Brain pericyte (primary cell): Measurements from ENCODE around the gene RPL14.
"Not testable (repeated sequence)": the region's sequence is repeated elsewhere in the genome, so short reads cannot be mapped to it uniquely, and the experiment has no call there.

Source experiments
- DNase-seq: peaks from one replicate; pipeline ENCODE4 v3.0.0-alpha.2; 2012; ENCODE audit warnings: low read depth, low spot score

The RPL14 gene

DNA sequence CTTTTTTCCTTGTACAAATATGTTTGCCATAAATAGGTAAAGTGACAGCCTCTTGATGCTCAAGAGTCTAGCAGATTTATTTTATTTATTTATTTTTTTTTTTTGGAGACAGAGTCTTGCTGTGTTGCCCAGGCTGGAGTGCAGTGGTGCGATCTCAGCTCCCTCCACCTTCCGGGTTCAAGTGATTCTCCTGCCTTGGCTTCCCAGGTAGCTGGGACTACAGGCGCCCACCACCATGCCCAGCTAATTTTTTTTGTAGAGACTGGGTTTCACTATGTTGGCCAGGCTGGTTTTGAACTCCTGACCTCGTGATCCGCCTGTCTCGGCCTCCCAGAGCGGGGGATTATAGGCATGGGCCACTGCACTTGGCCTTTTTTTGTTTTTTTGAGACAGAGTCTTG is 5.7 kb downstream of the RPL14 start:
- not testable (repeated sequence) for DNase-seq

DNA sequence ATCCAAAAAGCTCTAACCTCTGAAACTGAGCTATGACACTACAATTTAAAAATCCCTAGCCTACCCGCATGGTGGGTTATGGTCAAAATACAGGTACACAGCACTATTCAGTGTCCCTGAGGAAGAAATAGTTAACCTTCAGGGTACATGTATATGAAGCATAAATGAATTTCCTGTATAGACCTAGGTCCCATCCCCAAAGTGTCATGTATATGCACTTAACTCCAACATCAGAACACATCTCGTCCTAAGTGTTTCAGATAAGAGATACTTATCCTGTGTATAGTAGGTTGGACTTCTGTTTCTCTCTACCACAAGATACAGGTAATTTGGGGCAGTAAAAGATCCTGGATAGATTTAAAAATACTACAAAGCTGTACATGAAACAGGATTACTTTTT is 6.4 kb downstream of the RPL14 start:
- DNase-seq = no peak

GRCh38 chr3:40464339-40465110 is 7.4 kb downstream of the RPL14 start:
- no peak for DNase-seq

GRCh38 chr3:40465111-40465407 is 7.9 kb downstream of the RPL14 start:
- DNase-seq = no peak

- no peak for DNase-seq
Observed at GRCh38 chr3:40465456-40465855, 8.3 kb downstream of the RPL14 start.

GRCh38 chr3:40468018-40468417 is 10.9 kb downstream of the RPL14 start:
- DNase-seq = no peak

- no peak for DNase-seq
Observed at GRCh38 chr3:40470701-40471100, 13.6 kb downstream of the RPL14 start.

DNA sequence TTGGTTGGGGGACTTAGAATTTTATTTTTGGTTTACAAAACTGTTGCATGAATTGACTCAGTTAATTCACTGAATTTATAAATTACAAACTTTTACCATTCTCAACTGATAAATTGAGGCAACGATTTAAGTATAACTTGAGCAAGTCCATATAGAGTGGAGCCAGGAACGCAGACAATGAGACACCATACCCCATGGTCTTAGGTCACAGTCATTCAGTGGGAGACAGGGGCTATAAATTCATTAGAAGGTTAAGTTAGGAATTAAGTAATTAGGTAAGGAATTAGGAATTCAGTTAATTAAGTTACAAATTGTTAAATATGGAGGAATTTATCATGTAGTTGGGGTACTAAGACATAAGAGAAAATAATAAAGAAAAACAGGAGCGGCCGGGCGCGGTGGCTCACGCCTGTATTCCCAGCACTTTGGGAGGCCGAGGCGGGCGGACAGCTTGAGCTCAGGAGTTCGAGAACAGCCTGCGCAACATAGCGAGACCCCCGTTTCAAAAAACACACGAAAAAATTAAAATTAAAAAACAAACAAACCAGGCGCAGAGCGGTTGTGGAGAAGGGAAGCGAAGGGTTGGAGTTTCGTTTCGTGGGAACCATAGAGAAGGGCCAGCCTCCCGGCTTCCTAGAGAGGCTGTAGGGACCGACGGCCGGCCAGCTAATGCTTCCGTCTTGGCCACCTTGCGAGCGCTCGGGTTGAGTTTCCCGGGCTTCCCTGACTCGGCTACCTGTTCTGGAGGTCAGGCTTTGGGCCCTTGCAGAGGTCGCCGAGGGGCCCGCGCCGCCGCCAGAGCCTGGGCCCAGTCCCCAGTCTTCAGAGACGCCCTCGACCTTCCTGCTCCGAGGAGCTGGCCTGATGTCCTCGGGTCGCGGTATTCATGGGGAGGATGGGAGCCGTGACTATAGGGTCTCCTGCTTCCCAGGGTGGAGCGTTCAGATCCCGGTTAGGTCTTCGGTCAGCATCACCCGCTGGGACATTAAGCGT is 19.6 kb downstream of the RPL14 start, which contains the start of gene ZNF619:
Gene ZNF619, plus strand, starts transcription at position 645 of the 993 bp plus-strand sequence. CDS start 858 bp downstream, outside the sequence.
- peak; percentile 10 for DNase-seq

DNA sequence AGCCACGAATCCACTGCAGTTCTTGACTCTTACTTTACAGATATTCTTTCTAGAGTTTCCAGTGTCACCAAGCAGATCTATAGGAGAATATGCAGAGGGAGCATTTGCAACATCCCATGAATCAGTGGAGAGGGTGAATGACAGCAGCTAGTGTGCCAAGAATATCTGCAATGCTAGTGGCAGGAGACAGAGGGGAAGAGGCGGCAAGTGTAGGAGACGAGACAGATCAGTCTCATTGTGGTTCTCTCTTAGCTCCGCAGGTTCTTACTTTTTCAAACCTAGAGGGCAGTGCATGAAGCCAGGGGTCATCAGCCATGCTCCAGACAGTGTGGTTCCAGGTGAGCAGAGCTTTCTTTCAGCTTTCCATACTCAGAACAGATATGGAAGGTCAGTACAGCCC is 20.5 kb downstream of the RPL14 start:
- no peak for DNase-seq

GRCh38 chr3:40487172-40487571 is 30.0 kb downstream of the RPL14 start:
- DNase-seq = no peak

DNA sequence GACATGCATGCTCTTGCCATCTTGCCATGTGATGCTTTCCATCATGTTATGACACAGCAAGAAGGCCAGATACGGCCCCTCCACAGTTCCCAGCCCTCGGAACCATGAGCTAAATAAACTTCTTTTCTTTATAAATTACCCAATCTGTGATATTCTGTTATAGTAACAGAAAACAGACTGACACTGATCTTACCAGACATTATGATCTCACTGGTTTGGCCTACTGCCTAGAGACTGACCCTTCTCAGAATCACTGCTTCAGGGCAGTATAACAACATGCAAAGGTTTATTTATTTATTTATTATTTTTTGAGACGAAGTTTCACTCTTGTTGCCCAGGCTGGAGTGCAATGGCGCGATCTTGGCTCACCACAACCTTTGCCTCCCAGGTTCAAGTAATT is 33.8 kb downstream of the RPL14 start:
- DNase-seq = no peak

- no peak for DNase-seq
Observed at GRCh38 chr3:40494698-40495097, 37.6 kb downstream of the RPL14 start.

GRCh38 chr3:40497288-40497687 is 40.1 kb downstream of the RPL14 start:
- no peak for DNase-seq

DNA sequence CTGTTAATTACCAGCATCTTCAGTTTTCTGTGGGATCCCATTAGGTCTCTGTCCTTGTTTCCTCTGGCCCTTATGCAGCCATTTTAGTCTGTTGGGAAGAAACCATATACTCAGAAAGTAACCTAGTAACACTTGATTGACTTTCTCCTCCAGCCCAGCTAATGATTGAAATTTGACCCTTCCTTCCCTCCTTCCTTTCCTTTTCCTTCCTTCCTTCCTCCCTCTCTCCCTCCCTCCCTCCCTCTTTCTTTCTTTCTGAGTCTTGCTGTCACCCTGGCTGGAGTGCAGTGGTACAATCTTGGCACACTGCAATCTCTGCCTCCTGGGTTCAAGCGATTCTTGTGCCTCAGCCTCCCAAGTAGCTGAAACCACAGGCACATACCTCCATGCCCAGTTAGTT is 42.8 kb downstream of the RPL14 start:
- no peak for DNase-seq

DNA sequence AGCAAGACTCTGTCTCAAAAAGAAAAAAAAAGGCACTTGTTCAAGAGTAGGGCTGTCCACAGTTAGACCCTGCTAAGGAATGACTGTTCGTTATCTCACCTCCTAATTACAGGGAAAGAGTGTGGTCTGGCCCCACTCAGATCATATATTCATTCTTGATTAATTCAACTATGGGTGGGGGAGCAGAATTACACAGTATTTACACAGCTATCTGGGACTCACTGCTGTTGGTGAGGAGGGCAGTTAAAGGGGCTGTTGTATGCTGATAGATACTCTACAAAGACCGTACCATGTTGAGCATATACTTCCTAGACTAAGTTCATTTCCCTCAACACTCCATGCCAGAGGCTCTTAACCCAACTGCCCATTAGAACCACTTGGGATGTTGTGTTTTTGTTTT is 44.9 kb downstream of the RPL14 start:
- DNase-seq = no peak

DNA sequence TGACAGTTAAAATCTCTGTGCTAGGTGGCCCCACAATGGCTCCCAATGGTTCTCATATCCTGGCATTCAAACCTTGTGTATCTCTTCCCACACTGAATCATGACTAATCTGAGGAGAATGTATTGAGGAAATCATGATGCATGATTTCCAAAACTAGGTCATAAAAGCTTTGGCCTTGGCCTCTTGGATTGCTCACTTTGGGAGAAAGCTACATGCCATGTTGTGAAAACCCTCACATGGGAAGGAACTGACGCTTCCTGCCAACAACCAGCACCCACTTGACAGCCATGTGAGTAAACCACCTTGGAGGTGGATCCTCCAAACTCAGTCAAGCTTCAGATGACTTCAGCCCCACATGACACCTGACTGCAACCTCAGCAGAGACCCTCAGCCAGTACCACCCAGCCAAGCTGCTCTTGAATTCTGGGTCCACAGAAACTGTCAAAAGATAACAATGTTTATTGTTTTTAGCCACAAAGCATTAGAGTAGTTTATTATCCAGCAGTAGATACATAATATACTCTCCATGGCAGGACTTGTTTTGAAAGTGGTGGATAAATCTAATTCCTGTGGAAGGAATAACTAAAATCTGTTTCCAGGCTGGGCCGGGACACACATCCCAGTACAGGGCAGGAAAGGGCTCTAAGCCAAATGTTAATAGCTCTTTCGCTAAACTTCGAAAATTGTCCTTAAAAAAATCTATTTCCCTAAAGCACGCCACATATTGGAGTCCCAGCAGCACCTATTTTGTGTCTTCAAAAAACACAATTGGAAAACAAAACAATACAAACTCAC is 47.7 kb downstream of the RPL14 start:
- DNase-seq = peak; percentile 26

DNA sequence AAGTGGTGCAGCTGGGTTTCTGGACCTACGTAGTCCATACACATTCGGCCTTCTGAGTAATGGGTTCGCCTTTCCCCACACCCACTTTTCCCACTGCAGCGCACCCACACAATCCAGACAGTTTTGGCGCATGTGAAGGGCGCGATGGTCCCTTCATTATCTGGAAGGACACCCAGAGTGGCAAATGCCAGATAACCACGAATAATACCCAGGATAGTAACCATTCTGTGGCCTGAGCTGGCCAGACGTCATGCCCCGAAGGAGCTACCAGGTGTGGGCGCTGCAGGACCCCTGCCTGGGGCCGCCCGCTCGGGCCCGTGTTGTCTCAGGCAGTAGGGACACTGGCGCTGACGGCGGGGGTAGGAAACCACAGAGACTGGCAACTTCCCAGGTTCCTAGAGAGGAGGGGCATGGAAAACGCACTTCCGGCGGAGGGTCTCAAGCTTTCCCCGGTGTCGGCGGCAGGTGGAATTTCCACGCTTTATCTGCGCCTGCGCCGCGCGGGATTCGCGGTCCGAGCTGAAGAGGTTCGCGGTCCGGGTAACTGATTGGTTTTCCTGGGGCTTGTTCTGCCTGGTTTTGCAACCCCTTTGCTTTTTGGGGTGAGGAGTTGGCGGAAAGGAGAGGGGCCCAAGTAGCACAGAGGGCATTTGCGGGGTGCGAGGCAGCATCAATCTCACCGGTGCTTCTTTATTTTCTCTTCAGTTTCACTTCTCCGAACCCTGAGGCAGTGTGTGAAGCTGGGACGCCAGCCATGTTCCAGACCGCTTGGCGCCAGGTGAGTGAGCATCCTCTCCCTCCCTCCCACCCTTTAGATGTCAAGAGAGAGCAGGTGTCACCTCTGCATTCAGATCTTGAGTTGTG is 48.7 kb downstream of the RPL14 start, which contains the start of gene ZNF620:
Gene ZNF620, plus strand, starts transcription at position 441 of the 864 bp plus-strand sequence. Its CDS starts 314 bp downstream, at position 755.
- peak; percentile 25 for DNase-seq

DNA sequence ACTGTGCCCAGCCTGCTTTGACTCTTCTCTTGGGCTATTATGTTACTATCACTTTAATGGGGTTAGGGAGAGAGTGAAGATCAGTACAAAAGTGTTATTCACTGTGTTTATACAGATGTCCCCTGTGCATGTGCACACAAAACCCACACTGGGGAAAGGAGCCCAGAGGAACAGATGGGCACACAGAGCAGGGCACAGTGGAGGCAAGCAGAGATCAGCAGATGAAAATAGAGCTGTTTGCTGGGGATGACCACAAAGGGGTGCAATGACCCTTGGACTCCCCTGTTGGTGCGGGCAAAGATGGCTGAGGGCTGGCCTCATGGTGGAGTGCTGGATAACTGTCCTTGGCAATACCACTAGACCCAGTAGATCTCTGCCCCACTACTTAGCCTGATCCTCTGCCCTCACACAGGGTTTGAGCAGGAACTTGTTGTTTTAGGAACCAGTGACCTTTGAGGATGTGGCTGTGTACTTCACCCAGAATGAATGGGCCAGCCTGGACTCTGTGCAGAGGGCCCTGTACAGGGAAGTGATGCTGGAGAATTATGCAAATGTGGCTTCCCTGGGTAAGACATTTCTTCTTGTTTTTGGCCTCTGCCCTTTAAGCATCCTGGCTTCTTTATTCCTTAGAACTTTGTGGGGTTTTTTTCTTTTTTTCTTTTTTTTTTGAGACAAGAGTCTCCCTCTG is 54.0 kb downstream of the RPL14 start:
- no peak for DNase-seq

- DNase-seq = no peak
Observed at GRCh38 chr3:40516201-40516600, 59.1 kb downstream of the RPL14 start.

- DNase-seq = no peak
Observed at GRCh38 chr3:40518067-40518466, 60.9 kb downstream of the RPL14 start.
